CD4-positive, alpha-beta T cell (primary cell): ENCODE measurements around the gene AHDC1. TPM values are rescaled to one million over a fixed set of nuclear protein-coding genes. Genes with fewer than 3 reads are reported as not detected.

ENCODE experiments used
- ATAC-seq: fragments of 200-7000 bp; cut with Tn5 transposase; one replicate; pipeline ENCODE4 v1.10.0; 2022; ENCODE audit warnings: mild to moderate bottlenecking; ENCODE audit not compliant: poor library complexity
- CTCF ChIA-PET: fragments of 350-600 bp; sonication (Branson Sonifier 250); formaldehyde crosslinking; loops from one replicate; lab custom pipeline; 2021; ENCODE audit warnings: antibody characterized with exemption, inconsistent platforms; lab: Charles Lee
- POLR2A ChIA-PET: fragments of 350-600 bp; sonication (Branson Sonifier 250); formaldehyde crosslinking; loops from one replicate; lab custom pipeline; 2021; ENCODE audit warnings: antibody characterized with exemption, inconsistent platforms; lab: Charles Lee
- DNase-seq, 14 experiments: peaks; one replicate each; pipeline ENCODE4 v3.0.0-alpha.2; 2013 to 2020; ENCODE audit warnings: mixed read lengths in 2 of 14
- H3K27ac ChIP-seq, 2 donors: one replicate each; pipeline versions ENCODE4 v1.5.1 to v1.7.0; 2013; ENCODE audit warnings: low read length in 2 of 2, low read depth in 1 of 2, mild to moderate bottlenecking in 1 of 2
- H3K27me3 ChIP-seq, 2 experiments: 1 replicate in 1 of 2; 2 replicates in 1 of 2; pipeline versions ENCODE4 v1.6.1 to v1.7.0; 2013; ENCODE audit warnings: low read length in 2 of 2, control low read depth in 1 of 2, mild to moderate bottlenecking in 1 of 2, moderate library complexity in 1 of 2; ENCODE audit not compliant: insufficient read depth in 2 of 2, control insufficient read depth in 1 of 2
- H3K36me3 ChIP-seq: one replicate; pipeline ENCODE4 v1.6.1; 2013; ENCODE audit warnings: low read length, control low read depth; ENCODE audit not compliant: insufficient read depth
- H3K4me1 ChIP-seq: one replicate; pipeline ENCODE4 v1.6.1; 2013; ENCODE audit warnings: low read length, control low read depth; ENCODE audit not compliant: insufficient read depth
- H3K4me3 ChIP-seq: one replicate; pipeline ENCODE4 v1.5.1; 2013; ENCODE audit warnings: mild to moderate bottlenecking, low read length, moderate library complexity
- H3K9me3 ChIP-seq, 2 experiments: 1 replicate in 1 of 2; 2 replicates in 1 of 2; pipeline versions ENCODE4 v1.6.1 to v1.7.0; 2013; ENCODE audit warnings: low read length in 2 of 2, mild to moderate bottlenecking in 2 of 2, control low read depth in 1 of 2, moderate library complexity in 1 of 2; ENCODE audit not compliant: control insufficient read depth in 1 of 2, insufficient read depth in 1 of 2
- H3K27ac Mint-ChIP-seq: one replicate; pipeline ENCODE4 v1.8.0; 2020; ENCODE audit warnings: mixed read lengths
- H3K27me3 Mint-ChIP-seq: one replicate; pipeline ENCODE4 v1.8.0; 2021; ENCODE audit warnings: mixed read lengths
- H3K36me3 Mint-ChIP-seq: one replicate; pipeline ENCODE4 v1.8.0; 2021; ENCODE audit warnings: low read depth, mixed read lengths
- H3K4me1 Mint-ChIP-seq: one replicate; pipeline ENCODE4 v1.8.0; 2021; ENCODE audit warnings: low read depth, mixed read lengths
- H3K4me3 Mint-ChIP-seq: one replicate; pipeline ENCODE4 v1.8.0; 2020; ENCODE audit warnings: mild to moderate bottlenecking, mixed read lengths
- H3K9me3 Mint-ChIP-seq: one replicate; pipeline ENCODE4 v1.8.0; 2020; ENCODE audit warnings: mixed read lengths
- CTCF ChIP-seq: fragments of 200-600 bp; IDR thresholded peaks from one replicate; pipeline ENCODE4 v1.8.0; 2022; ENCODE audit warnings: antibody characterized with exemption, mild to moderate bottlenecking
- intact Hi-C, 2 experiments: fragments of 100-400 bp; cut with DNase I in 1 of 2; cut with micrococcal nuclease in 1 of 2; formaldehyde crosslinking; loops; one replicate each; pipeline versions ENCODE4 v1.15.1 to v1.9.0; 2023 to 2025; cut with DNase I, micrococcal nuclease
- total RNA-seq, 174 experiments: library from RNA in 2 of 174; stranded (reverse) in 2 of 174; gene quantifications; one replicate each; pipeline ENCODE4 v1.2.3 and lab custom pipeline; 2021 to 2026

Gene AHDC1
- total RNA-seq, 2 experiments from 2014 or later, result 20.8 to 22.9 TPM

GRCh38 chr1:27527890-27528817 is 75.8 kb downstream of the AHDC1 start:
- peaks cover 72% of the 10 kb centered on the region for H3K4me1 ChIP-seq
- peak overlapping the region; percentile 82 for H3K4me3 Mint-ChIP-seq
- H3K9me3 Mint-ChIP-seq, result no peaks in the 10 kb centered on the region
- H3K9me3 ChIP-seq, result no peaks in the 10 kb centered on the region
- peak overlapping the region; percentile 86 for H3K27ac Mint-ChIP-seq
- H3K36me3 ChIP-seq, result peaks cover 5% of the 10 kb centered on the region
- ATAC-seq (peak; percentile 59), DNase-seq (peak; percentile 39 to 87 (median 50))
- H3K27me3 Mint-ChIP-seq, result no peaks in the 10 kb centered on the region
- peak overlapping the region; percentile 45 for H3K4me3 ChIP-seq
- ChIA-PET CTCF (interaction anchor here (1.0 to 1.2 kb wide), 2 partner anchors 29 to 80 kb away, joined by 4 to 5 read pairs; no protein-coding TSS in a partner anchor), POLR2A (interaction anchor here (0.7 to 3.9 kb wide), 4 partner anchors 28 to 135 kb away, joined by 3 to 26 read pairs (median 7); partner anchors contain the start of gene WASF2)
- no peaks in the 10 kb centered on the region for H3K27me3 ChIP-seq
- H3K27ac ChIP-seq, result peak overlapping the region in 1 of 2 donors; percentile 57
- intact Hi-C loops, result loop anchor here in 1 of 2 experiments (10.0 kb wide), 1 partner anchor 137 kb away; no protein-coding TSS in a partner anchor
- H3K4me1 Mint-ChIP-seq, result peaks cover 74% of the 10 kb centered on the region
- peaks cover 24% of the 10 kb centered on the region for H3K36me3 Mint-ChIP-seq
- TF ChIP-seq CTCF, result no peak

GRCh38 chr1:27527223-27527889 is 76.6 kb downstream of the AHDC1 start:
- H3K36me3 Mint-ChIP-seq, result peaks cover 23% of the 10 kb centered on the region
- peak overlapping the region; percentile 68 for H3K4me3 Mint-ChIP-seq
- no peak for TF ChIP-seq CTCF
- DNase-seq, result peak; percentile 20 to 87 (median 55)
- CTCF ChIA-PET, result interaction anchor here (1.0 to 1.2 kb wide), 3 partner anchors 29 to 81 kb away, joined by 3 to 5 read pairs (median 4); no protein-coding TSS in a partner anchor
- H3K36me3 ChIP-seq, result peaks cover 4% of the 10 kb centered on the region
- peaks cover 74% of the 10 kb centered on the region for H3K4me1 Mint-ChIP-seq
- H3K27me3 ChIP-seq, result no peaks in the 10 kb centered on the region
- POLR2A ChIA-PET, result interaction anchor here (0.7 to 3.9 kb wide), 4 partner anchors 29 to 136 kb away, joined by 3 to 26 read pairs (median 7); partner anchors contain the start of gene WASF2
- no peaks in the 10 kb centered on the region for H3K9me3 ChIP-seq
- H3K4me1 ChIP-seq, result peaks cover 74% of the 10 kb centered on the region
- H3K9me3 Mint-ChIP-seq, result no peaks in the 10 kb centered on the region
- H3K4me3 ChIP-seq, result peak overlapping the region; percentile 45
- intact Hi-C loops, result loop anchor here in 1 of 2 experiments (10.0 kb wide), 1 partner anchor 137 kb away; no protein-coding TSS in a partner anchor
- peak; percentile 20 for ATAC-seq
- H3K27ac ChIP-seq, result peak overlapping the region; percentile 10 to 75
- H3K27me3 Mint-ChIP-seq, result no peaks in the 10 kb centered on the region
- H3K27ac Mint-ChIP-seq, result peak overlapping the region; percentile 96
